PC-3 (cell line): ENCODE measurements around the gene TMEM11.

Experiments used
- EZH2 ChIP-seq: fragments of 300-600 bp; sonication (generic); IDR thresholded peaks from one replicate; pipeline ENCODE4 v1.6.1; 2017; ENCODE audit warnings: antibody characterized with exemption, mild to moderate bottlenecking, low read length; ENCODE audit not compliant: unreplicated experiment
- TF ChIP-seq, protein P1 (sequence below): fragments of 300-600 bp; sonication (generic); conservative IDR thresholded peaks from 2 replicates; pipeline ENCODE4 v1.5.1; 2017; ENCODE audit warnings: antibody characterized with exemption, low read depth, mild to moderate bottlenecking, low read length

DNA sequence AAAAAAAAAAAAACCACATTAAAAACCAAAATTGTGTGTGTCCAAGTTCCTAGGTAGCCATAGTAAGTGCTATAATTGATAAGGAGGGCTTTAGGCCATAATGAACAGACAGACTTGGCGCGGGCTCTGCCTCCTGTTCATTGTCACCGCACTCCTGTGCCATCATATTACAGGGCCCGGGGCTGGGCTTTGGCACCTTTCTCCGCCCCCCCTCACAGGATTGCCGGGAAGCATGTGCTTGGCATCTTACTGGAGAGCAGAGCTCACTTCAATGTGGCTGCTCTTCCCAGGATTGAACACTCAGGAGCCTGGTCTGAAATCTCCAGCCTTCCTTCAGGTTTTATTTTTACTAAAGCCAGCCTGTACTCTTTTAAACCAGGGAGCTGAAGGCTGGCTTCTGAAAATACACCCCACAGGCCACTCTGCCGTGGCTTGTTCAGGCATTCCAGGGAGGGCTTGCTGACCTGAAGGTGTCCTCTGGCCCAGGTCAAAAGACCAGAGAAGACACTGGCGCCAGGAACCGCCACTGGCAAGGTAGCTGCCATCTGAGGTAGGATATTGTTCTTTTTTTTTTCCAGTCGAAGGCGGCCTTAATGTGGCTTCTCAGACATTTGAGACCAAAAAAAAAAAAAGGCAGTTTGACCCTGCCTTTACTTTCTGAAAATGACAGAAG is 47.9 kb downstream of the TMEM11 start:
- TF ChIP-seq, protein P1, sequence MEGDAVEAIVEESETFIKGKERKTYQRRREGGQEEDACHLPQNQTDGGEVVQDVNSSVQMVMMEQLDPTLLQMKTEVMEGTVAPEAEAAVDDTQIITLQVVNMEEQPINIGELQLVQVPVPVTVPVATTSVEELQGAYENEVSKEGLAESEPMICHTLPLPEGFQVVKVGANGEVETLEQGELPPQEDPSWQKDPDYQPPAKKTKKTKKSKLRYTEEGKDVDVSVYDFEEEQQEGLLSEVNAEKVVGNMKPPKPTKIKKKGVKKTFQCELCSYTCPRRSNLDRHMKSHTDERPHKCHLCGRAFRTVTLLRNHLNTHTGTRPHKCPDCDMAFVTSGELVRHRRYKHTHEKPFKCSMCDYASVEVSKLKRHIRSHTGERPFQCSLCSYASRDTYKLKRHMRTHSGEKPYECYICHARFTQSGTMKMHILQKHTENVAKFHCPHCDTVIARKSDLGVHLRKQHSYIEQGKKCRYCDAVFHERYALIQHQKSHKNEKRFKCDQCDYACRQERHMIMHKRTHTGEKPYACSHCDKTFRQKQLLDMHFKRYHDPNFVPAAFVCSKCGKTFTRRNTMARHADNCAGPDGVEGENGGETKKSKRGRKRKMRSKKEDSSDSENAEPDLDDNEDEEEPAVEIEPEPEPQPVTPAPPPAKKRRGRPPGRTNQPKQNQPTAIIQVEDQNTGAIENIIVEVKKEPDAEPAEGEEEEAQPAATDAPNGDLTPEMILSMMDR: no peak
- no peak for TF ChIP-seq EZH2
